Measurements from ENCODE around the gene ZDHHC9.

GRCh38 chrX:129791961-129792570, 51.6 kb downstream of the ZDHHC9 start:
- TF ChIP-seq USF2 (IDR thresholded peaks at IDR 0.05; ENCODE audit: low read depth, low read length) = no peak
- no peak for TF ChIP-seq BHLHE40 (IDR thresholded peaks at IDR 0.05; ENCODE audit: low read depth, low read length)
- TF ChIP-seq RCOR1 (IDR thresholded peaks at IDR 0.05; ENCODE audit: insufficient replicate concordance, low read length) = no peak
- TF ChIP-seq MAFK (IDR thresholded peaks at IDR 0.05; ENCODE audit: low read depth, low read length) = no peak
- no peak for TF ChIP-seq ELK1 (IDR thresholded peaks at IDR 0.05; ENCODE audit: borderline replicate concordance, low read depth, low read length)
- TF ChIP-seq POLR2A (IDR thresholded peaks at IDR 0.05; ENCODE audit: low read depth, low read length) = no peak
- no peak for TF ChIP-seq CTCF (conservative IDR thresholded peaks at IDR 0.05; ENCODE audit: low read depth, low read length)
- TF ChIP-seq FOS (IDR thresholded peaks at IDR 0.05; ENCODE audit: low read depth, low read length) = no peak
- TF ChIP-seq NFE2L2 (IDR thresholded peaks at IDR 0.05; ENCODE audit: low read depth, low read length) = no peak
- TF ChIP-seq CHD1 (IDR thresholded peaks at IDR 0.05; ENCODE audit: low read depth, low read length) = no peak

All from IMR-90 (cell line).